ENCODE data around the gene POLD4.

DNA sequence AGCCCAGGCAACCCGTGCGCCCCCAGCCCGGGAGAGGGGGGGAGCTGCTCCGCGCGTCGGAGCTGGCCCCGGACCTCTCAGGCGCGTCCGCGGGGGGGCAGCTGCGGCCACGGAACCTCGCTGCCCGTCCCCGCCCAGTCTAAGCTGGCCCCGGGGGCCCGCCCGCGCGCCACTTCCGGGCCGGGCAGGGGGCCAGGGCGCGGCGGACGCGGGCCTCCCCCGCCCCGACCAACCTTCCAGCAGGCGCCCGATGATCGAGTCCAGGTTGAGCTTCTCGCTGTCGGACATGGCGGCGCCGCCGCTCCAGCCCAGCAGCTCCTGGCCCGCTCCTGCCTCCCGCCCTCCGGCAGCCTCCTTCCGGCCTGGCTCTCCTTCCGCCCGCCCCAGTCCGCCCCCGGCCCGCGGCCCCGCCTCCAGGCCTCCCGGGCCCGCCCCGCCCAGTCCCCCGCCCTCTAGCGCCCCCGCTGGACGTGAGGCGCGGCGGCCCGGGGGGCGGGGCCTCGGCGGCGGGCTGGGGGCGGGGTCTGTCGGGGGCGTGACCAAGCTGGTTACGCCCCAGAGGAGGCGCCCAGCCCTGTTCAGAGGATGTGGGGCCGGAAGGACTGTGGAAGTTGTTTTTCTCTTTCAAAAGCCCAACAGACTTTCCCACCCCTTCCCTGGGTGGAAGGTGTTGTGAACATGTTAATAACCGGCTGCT, 48.3 kb upstream of the POLD4 start, which contains the start of gene PPP1CA:
- TF ChIP-seq CTCF (IDR thresholded peaks at IDR 0.05) = peak in 6 of 7 experiments; percentile 10 to 85 (median 45)
- TF ChIP-seq POLR2A (IDR thresholded peaks at IDR 0.05) = peak; percentile 64 to 76 (median 71)
